ENCODE measurements around the gene UBR4.
A peak's percentile ranks its signal among the peaks of the same experiment; 100 is the strongest.
"Not testable (repeated sequence)": the region's sequence is repeated elsewhere in the genome, so short reads cannot be mapped to it uniquely, and the experiment has no call there.

The UBR4 gene

GRCh38 chr1:19187852-19188251 is 22.2 kb downstream of the UBR4 start:
- DNase-seq = no peak

- DNase-seq = no peak
These were observed 24.1 kb downstream of the UBR4 start for GRCh38 chr1:19186001-19186400.

DNA sequence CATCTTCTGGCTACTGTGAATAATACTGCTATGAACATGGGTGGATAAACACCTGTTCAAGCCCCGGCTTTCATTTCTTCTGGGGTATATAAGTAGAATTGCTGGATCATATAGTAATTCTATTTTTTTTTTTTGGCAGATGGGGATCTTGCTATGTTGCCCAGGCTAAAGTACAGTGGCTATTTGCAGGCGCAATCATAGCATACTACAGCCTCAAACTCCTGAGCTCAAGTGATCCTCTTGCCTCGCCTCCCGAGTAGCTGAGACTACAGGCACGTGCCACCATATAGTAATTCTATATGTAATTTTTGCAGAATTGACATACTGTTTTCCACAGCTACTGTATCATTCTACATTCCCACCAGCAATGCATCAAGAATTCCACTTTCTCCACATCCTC is 27.8 kb downstream of the UBR4 start:
- no peak for DNase-seq

DNA sequence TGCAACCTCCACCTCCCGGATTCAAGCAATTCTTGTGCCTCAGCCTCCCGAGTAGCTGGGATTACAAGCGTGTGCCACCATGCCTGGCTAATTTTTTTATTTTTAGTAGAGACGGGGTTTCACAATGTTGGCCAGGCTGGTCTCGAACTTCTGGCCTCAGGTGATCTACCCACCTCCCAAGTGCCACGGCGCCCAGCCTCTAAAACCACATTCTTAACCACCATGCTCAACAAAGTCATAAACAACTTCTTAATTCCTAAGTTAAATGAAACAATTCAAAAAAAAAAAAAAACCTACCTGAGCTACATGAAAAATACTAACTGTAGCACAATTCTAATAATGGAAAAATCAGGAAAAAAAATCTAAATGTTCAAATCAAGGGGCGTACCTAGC is 29.8 kb downstream of the UBR4 start:
- not testable (repeated sequence) for DNase-seq

GRCh38 chr1:19179597-19180264 is 30.3 kb downstream of the UBR4 start:
- no peak for DNase-seq

DNA sequence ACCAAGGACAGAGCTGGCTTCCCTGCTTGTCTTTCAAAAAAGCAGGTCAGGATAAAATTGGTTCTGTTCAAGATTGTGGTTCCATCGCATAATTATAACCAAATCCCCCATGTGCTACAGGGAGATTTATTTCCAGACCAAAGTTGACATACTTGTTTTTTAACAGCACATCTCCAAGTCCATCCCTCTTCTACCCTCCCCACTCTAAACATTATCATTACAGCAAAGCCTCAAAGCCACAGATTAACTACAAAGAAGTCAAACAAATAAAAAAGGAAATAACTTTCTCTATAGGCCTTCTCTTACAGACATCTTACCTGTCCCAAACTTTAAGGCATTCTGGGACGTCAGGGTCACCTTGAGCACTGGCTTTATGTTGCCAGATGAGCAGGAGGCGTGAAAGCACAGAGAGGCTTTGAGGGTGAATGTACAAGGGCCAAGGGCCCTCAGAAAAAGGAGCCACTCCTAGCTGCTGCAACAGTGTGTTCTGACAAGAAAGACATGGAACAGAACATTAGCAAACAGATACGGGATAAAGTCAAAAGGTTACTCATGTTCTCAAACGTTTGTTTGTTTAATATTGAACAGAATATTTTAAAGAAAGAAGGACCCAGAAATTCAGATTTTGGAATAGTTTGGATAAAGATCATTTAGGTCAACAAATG is 31.2 kb downstream of the UBR4 start:
- DNase-seq = no peak

- DNase-seq = no peak
These were observed 32.3 kb downstream of the UBR4 start for GRCh38 chr1:19177811-19178210.

- no peak for DNase-seq
These were observed 40.4 kb downstream of the UBR4 start for GRCh38 chr1:19169642-19170041.

- no peak for DNase-seq
These were observed 42.9 kb downstream of the UBR4 start for GRCh38 chr1:19167140-19167539.

DNA sequence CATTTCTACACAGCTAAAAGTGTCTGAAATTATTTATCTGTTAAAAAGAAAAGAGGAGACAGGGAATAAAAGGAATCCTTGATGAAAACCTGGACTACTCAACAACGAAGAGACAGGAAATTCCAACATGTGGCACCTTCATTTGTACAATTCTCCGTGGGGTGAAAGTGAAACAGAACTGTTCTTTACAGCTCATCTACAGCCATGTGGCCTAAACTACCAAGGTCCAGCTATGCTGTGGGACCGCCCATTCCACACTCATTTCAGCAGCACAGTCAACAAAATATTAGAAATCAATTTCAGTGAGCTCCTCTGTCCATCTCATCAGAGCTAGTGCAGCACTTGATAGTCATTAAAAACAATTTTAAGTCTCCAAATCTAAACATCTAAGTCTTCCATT is 44.0 kb downstream of the UBR4 start:
- DNase-seq = no peak

- no peak for DNase-seq
These were observed 44.6 kb downstream of the UBR4 start for GRCh38 chr1:19165501-19165900.

- DNase-seq = no peak
These were observed 45.6 kb downstream of the UBR4 start for GRCh38 chr1:19164274-19165015.

DNA sequence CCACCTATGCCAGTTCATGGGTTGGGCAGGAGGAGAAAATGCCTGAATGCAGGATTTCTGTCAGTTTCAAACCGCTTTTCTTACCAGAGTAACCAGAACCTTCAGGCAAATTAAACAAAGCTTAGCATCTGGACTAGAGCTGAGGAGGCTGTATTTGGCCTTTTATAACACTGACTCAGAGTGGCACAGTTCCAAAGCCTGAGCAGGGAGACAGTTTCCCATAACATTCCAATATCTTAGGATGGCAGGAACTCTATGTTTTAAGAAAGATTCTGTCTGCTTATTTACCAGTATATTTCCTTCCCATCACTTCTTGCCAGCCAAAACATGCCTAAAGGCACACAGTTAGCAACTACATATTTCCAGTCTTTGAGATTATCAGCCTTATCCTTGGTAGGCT is 46.8 kb downstream of the UBR4 start:
- no peak for DNase-seq

GRCh38 chr1:19160831-19161230 is 49.2 kb downstream of the UBR4 start:
- no peak for DNase-seq

GRCh38 chr1:19157653-19158052 is 52.4 kb downstream of the UBR4 start:
- DNase-seq = no peak

- peak; percentile 14 for DNase-seq
These were observed 53.4 kb downstream of the UBR4 start for GRCh38 chr1:19156676-19157075.

DNA sequence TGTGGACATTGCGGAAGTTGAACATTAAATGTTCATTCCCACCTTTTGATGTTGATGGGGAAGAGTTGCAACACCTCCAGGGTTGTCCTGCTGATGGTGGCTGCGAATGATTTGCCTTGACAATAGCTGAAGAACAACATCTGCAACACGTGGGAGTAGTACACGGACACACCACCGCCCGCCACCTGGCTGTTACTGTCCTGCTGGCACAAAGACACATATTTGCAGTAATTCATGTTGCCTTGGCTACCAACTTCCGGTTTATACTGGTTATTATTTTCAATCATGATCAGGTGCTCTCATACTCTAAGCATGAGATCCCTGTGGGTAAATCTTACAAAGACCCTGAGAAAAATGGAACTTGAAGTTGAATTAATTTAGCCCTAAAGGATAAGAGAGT is 55.2 kb downstream of the UBR4 start:
- no peak for DNase-seq

- no peak for DNase-seq
These were observed 56.9 kb downstream of the UBR4 start for GRCh38 chr1:19153169-19153568.

- no peak for DNase-seq
These were observed 58.5 kb downstream of the UBR4 start for GRCh38 chr1:19151537-19151936.

DNA sequence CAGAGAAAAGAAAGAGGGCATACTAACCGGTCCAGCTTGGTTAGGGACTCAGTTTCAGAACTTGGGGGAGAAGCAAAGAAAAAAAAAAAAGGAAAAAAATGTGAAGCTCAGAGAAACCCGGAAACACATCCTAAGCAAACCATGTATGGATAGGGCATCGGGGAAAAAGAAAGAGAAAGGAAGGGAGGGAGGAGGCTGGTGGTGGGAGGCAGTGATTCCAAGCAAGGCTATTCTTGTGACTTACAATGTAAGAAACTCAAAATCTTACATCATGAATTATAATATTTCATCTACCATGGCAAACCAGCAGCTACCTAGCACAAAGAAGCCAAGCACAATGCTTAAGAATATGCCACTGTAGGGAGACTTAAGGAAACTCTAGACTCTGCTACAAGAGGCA is 60.3 kb downstream of the UBR4 start:
- DNase-seq = no peak

- DNase-seq = no peak
These were observed 69.6 kb downstream of the UBR4 start for GRCh38 chr1:19140465-19140864.

DNA sequence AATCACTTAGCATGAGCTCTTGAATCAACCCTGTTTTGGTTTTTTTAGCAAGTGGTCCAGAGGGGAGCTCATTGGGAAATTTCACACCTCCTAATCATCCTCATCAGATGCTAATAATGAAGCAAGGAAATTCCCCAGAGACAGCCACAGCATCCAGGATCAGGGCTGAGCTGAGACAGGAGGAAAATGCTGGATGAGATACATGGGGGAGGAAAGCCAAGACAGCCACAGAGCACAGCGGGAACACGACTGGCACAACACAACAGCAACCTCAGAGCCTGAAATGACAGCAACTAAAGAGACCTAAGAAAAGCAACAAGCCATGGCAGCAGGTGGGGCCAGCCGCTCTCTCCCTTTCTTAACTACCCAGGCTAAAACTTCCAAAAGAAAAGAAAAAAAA is 70.4 kb downstream of the UBR4 start:
- DNase-seq = no peak

DNA sequence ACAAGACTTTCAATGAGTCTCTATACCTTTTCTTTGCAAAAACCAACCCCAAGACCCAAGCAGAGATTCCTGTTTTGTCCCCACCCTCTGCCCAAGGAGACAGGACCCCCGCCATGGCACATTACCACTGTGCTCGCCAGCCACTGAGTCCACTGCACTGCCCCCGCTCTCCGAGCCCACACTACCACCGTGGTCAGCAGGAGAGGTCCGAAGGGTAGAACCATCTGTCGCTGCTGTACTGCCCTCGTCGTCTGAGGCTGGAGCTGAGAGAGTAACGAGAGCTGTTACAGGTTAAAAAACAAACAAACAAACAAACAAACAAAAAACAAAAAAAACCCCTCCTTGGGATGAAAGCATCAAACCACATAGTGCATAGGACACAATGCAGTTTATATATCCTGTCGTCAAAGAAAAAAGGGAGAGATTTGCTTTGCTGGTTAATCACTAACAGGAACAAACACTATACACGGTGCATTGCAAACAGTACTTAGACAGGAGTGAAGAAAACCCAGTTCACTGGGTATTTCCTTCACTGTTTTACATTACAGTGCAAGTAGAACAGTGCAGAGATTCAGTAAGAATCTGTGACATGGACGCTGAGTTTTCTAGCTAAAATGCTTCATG is 71.0 kb downstream of the UBR4 start:
- DNase-seq = no peak

- no peak for DNase-seq
These were observed 71.7 kb downstream of the UBR4 start for GRCh38 chr1:19138331-19138730.

All from KG1 (cell line).